ENCODE measurements around the gene SHC2.
A peak's percentile ranks its signal among the peaks of the same experiment; 100 is the strongest.
"Not testable (repeated sequence)": the region's sequence is repeated elsewhere in the genome, so short reads cannot be mapped to it uniquely, and the experiment has no call there.

Gene SHC2

GRCh38 chr19:492091-492531 is 31.3 kb upstream of the SHC2 start:
- DNase-seq: peak; percentile 37

- no peak for DNase-seq
Observed at GRCh38 chr19:491146-491741, 30.4 kb upstream of the SHC2 start.

DNA sequence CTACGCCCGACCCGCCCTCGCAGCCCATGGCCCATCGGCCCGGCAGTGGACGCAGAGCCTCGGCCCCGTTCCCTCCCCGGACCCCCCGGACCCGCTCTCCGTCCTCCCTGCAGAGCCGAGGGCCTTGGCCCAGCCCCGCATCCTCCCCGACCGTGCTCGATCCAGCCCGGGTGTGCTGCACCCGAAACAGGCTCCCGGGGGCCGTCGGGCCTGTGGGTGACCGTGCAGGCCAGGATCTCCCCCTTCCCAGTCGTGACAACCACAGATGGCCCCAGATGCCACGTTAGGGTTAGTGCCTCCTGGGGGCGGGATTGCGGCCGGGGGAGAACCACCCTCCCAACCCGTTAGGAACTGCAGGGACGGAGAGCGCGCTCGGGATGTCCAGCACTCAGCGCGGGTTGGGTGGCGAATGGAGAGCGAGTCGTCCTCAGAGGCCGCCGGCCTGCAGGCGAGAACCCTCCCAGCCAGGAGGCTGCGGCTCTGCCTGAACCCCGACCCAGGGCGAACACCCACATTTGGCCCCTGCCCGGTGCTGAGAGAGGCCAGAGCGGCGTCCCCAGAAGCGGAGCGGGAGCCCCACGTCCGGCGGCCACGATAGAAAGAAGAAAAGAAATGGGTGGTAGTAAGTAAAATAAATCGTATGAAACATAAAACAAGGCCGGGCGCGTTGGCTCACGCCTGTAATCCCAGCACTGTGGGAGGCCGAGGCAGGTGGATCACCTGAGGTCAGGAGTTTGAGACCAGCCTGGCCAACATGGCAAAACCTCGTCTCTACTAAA is 28.8 kb upstream of the SHC2 start:
- no peak for DNase-seq

DNA sequence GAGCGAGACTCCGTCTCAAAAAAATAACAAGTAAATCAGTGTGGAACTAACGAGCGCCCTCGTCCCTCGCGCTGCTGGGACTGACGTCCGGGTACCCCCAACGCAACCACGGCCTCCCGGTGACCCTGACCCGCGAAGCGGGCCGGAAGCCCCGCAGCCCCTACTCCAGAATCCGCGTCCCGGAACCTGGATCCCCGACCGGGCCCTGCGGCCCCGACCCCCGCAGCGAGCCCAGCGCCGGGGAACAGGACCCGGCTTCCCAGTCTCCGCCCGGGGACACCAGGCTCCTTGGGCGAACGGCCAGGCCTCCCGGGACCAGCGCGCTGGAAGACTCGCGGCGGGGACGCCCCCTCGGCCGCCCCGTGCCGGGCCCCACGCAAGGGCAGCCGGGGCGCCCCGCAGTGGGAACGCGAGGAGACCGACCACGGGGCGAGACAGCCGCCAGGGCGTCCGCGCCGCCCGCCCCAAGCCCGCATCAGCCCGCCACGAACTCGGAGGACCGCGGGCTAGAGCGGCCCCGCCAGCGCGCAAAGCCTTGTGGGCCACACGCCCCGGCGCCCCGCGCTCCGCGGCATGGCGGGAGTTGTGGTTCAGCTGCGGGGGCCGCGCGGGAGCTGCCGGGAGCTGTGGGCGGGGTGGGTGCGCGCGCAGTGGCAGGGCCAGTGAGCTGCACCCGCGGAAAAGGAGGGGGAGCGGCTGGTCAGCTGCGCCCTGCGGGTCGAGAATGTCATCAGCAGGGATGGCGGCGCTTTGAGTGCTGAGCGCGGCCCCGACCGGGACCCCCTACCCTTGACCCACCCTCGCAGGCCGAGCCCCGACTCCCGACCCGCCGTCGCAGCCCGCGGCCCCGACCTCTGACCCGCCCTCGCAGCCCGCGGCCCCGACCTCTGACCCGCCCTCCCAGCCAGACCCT is 27.9 kb upstream of the SHC2 start:
- peak; percentile 91 for DNase-seq

DNA sequence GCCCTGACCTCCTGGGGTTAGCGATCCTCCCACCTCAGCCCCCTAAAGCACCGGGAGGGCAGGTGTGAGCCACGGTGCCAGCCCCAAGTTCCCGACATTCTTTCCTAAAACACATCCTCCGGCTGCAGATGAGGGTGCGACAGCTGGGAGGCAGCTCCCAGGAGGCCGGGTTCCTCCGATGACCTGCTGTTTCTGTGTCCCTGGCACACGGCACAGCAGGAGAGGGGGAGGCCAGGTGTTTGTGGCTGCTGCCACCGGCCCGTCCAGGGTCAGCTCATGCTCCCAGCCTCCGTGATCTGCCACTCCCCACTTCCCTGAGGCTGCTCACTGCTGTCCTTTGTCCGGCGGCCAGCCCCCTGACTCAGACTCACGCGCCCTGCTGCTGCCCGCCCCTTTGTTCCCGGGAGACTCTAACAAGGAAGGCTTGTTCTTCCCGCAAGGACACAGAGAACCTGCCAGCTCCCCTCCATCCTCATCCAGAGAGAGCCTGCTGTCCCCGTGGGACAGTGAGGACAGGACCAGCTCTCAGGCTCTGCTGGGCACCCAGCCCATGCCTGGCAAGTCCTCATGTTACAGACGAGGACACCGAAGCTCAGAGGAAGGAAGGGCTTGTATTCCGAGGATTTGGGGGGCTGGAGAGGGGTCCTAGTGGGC is 24.9 kb upstream of the SHC2 start:
- no peak for DNase-seq

GRCh38 chr19:485077-485476 is 24.2 kb upstream of the SHC2 start:
- no peak for DNase-seq

GRCh38 chr19:484494-484893 is 23.7 kb upstream of the SHC2 start:
- DNase-seq: no peak

DNA sequence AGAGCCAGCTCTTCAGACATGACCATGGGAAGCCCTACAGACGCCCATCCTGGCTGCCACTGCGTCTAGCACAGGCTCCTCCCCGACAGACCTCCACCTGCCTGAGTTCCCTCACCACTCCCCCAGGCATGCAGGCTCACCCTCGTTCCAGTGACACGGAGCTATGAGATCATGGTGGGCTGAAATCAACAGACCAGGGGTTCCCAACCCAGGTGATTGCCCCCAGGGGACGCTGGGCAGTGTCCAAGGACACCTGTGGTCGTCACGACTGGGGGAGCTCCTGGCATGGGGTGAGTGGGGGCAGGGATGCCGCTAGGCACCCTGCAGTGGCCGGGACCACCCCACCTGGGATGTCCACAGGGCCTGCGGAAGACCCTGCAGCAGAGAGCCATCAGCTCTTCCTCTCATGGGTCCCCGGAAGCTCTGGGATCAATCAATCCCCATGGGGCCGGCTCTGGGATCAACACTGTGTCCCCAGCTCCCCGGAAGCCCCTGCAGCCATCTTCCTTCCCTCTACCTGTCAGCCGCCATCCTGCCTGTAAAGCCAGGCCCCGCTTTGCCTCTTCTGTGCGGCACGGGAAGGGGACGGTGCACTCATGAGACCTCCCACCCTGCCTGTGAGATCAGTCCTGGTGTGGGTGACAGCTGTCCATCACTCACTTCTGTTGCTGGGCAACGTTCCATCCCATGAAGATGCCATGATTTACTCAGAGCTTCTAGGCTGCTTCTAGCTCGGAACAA is 22.7 kb upstream of the SHC2 start:
- DNase-seq: no peak

- no peak for DNase-seq
Observed at GRCh38 chr19:482186-483041, 21.6 kb upstream of the SHC2 start.

- DNase-seq: not testable (repeated sequence)
Observed at GRCh38 chr19:481100-481499, 20.3 kb upstream of the SHC2 start.

- DNase-seq: peak; percentile 15
Observed at GRCh38 chr19:480016-480855, 19.4 kb upstream of the SHC2 start.

- DNase-seq: no peak
Observed at GRCh38 chr19:478976-479375, 18.1 kb upstream of the SHC2 start.

- DNase-seq: no peak
Observed at GRCh38 chr19:478236-478903, 17.5 kb upstream of the SHC2 start.

- DNase-seq: no peak
Observed at GRCh38 chr19:475360-475759, 14.5 kb upstream of the SHC2 start.

DNA sequence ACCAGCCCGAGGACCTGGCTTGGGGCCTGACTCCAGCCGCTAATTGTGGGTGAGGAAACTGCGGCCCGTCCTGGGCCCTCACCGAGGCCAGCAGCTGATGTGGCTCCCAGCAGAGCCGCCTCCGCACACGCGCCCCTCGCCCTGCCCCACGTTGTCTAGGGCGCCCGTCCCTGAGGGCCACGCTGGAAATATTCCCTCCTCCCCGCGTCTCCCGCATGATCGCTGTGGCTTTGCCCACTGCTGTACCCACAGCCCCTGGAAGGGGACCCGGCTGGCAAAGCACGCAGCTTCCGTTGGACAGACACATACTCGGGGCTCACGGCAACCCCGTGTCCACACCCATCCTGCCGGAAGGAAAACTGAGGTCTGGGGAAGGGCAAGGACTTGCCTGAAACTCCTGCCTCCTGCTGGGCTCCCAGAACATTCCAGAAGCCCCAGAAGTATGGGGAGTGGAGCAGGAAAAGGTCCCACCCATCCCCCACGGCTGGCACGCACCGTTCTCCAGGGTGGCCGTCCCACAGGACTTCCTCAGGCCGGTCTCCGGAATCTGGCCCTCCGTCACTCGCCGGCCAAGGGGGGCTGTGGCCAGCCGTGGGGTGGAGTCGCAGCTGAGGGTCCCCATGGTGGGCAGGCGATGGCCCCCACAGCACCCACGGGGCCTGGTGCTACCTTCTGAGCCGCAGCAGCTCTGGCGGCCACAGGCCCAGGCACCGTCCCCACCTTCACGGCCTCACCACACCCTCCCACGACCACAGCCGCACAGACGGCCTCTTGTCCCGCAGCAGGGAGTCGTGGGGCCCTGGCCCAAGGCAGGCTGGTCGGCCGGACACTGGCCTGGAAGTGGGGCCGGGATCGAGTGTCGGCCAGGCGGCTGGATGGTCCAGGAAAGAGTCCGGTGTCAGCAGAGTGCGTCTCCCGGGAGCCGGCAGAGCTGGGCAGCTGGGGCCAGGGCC is 13.6 kb upstream of the SHC2 start:
- DNase-seq: no peak

DNA sequence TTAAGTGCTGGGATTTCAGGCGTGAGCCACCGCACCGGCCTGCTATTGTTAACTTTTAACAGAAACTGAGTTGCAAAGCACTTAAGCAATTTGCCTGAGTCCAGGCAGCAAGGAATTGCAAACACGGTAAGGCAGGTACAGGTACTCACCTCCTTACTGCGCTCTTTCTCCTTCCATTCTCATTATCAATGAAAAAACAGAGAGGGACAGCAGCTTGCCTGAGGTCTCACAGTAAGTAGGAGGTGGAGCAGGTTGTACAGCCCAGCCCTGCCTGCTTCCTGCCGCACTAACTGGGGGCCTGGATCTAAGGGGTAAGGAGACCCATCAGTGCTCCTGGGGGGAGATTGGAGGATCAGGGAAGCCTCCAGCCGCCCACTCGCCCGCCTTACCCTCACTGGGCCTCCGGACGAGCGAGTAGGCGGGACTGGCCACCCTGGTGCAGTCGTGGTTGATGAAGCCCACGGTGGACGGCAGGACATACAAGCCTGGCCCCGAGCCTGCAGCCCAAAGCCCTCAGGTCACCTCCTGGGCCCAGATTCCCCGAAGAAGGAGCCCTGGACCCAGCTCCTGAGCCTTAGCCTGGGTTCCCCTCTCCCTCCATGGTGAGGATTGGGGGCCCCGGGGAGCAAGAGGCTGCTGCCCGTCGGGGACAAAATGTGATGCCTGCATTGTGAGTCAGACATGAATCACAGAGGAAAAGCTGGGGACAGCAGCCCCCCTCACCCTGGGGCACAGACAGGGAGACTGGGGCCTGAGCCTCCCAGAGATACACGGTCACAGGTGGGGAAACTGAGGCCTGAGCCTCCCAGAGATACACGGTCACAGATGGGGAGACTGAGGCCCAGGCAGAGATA is 11.4 kb upstream of the SHC2 start:
- DNase-seq: no peak

GRCh38 chr19:470701-471100 is 9.9 kb upstream of the SHC2 start:
- DNase-seq: no peak

DNA sequence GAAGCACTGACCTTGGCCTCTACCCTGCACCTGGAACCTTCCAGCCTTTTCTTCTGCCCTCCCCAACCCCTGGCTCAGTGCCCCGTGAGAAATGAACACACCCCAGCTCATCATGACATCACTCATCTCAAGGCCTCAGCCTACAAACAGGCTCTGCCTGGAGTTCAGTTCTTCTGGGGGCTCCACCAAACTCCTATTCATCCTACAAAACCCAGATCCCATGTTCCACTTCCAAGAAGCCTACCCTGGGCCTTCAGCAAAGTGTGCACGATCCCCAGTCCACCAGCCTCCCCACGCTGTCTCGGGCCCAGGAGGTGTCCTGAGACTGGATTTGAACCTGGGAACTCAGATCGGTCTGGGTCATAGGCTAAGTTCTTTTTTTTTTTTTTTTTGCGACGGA is 9.0 kb upstream of the SHC2 start:
- DNase-seq: no peak
